T-helper 17 cell (primary cell): ENCODE results near the gene BEND6. TPM values are rescaled to one million over a fixed set of nuclear protein-coding genes. Genes with fewer than 3 reads are reported as not detected.

Source experiments
- ATAC-seq: fragments of 150-1000 bp; cut with Tn5 transposase; 2 replicates; pipeline ENCODE4 v1.10.0; 2021; ENCODE audit warnings: mild to moderate bottlenecking, moderate library complexity
- DNase-seq, 3 donors: peaks; one replicate each; pipeline versions ENCODE4 v3.0.0 to v3.0.0-alpha.2; 2020 to 2021
- H3K9me3 ChIP-seq: one replicate; pipeline ENCODE4 v1.7.0; 2013; ENCODE audit warnings: low read length, mild to moderate bottlenecking; ENCODE audit not compliant: control insufficient read depth, poor library complexity, severe bottlenecking
- H3K27ac Mint-ChIP-seq: one replicate; pipeline ENCODE4 v1.8.0; 2022; ENCODE audit warnings: mild to moderate bottlenecking, moderate library complexity, mixed read lengths
- H3K27me3 Mint-ChIP-seq: one replicate; pipeline ENCODE4 v1.8.0; 2022; ENCODE audit warnings: mixed read lengths
- H3K36me3 Mint-ChIP-seq: one replicate; pipeline ENCODE4 v1.8.0; 2022; ENCODE audit warnings: low read depth, mixed read lengths
- H3K4me1 Mint-ChIP-seq: one replicate; pipeline ENCODE4 v1.8.0; 2022; ENCODE audit warnings: mild to moderate bottlenecking, mixed read lengths
- H3K4me3 Mint-ChIP-seq: one replicate; pipeline ENCODE4 v1.8.0; 2022; ENCODE audit warnings: mild to moderate bottlenecking, moderate library complexity, mixed read lengths
- total RNA-seq, 4 donors: library from RNA in 2 of 4; stranded (reverse) in 2 of 4; gene quantifications; one replicate each; pipeline ENCODE4 v1.2.3 and lab custom pipeline; 2022 to 2026

The BEND6 gene
- not detected for total RNA-seq
- 0 reads per million in 2 donors for total RNA-seq (lab: John Stamatoyannopoulos, UW)

GRCh38 chr6:56954403-56955170 is at the start of gene BEND6:
TSS of gene BEND6 (plus strand) at chr6:56955107. CDS start at chr6:56981811, 26,704 bp downstream.
- Mint-ChIP-seq H3K27me3 (peaks cover 53% of the 10 kb centered on the region), H3K4me3 (peak within 1 kb of the TSS; percentile 96), H3K4me1 (peaks cover 13% of the 10 kb centered on the region), H3K36me3 (peaks cover 2% of the 10 kb centered on the region), H3K27ac (no peak within 1 kb of the TSS)
- DNase-seq (peak in 2 of 3 donors; percentile 11 to 13), ATAC-seq (peak; percentile 71)
- no peaks in the 10 kb centered on the region for H3K9me3 ChIP-seq

DNA sequence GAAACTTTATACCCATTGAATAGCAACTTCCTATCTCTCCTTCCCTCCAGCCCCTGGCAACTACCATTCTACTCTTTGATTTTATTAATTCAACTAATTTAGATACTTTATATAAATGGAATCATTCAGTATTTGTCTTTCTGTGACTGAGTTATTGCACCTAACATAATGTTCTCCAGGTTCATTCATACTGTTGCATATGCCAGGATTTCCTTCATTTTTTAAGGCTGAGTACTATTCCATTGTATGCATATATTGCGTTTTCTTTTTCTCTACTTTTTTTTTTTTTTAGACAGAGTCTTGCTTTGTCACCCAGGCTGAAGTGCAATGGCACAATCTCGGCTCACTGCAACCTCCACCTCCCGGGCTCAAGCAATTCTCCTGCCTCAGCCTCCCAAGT is 49.5 kb upstream of the BEND6 start:
- Mint-ChIP-seq H3K27me3 (peaks cover 40% of the 10 kb centered on the region), H3K36me3 (peaks cover 2% of the 10 kb centered on the region), H3K4me1 (peaks cover 3% of the 10 kb centered on the region), H3K4me3 (no peak overlapping the region), H3K27ac (no peak overlapping the region)
- no peaks in the 10 kb centered on the region for H3K9me3 ChIP-seq
- ATAC-seq (no peak), DNase-seq (no peak)

DNA sequence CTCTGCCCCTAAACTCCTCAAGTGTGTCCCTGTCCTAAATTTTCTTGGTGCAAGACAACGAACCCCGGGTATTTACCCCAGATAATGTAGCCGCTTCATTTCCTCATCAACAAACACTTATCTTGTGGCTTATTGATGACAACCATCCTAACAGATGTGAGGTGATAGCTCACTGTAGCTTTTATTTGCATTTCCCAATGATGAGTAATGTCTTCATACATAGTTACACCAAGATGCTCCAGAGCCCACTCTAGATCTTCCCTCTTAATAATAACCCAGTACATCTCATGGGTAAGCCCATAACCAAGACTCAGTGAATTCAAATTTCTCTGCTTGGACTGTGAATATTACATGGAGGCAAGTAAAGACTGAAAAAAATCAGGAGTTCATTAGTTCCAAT is 48.2 kb upstream of the BEND6 start:
- DNase-seq (no peak), ATAC-seq (no peak)
- no peaks in the 10 kb centered on the region for H3K9me3 ChIP-seq
- peaks cover 3% of the 10 kb centered on the region for H3K4me1 Mint-ChIP-seq
- H3K27me3 Mint-ChIP-seq: peaks cover 34% of the 10 kb centered on the region
- H3K4me3 Mint-ChIP-seq: no peak overlapping the region
- H3K36me3 Mint-ChIP-seq: peaks cover 2% of the 10 kb centered on the region
- no peak overlapping the region for H3K27ac Mint-ChIP-seq

DNA sequence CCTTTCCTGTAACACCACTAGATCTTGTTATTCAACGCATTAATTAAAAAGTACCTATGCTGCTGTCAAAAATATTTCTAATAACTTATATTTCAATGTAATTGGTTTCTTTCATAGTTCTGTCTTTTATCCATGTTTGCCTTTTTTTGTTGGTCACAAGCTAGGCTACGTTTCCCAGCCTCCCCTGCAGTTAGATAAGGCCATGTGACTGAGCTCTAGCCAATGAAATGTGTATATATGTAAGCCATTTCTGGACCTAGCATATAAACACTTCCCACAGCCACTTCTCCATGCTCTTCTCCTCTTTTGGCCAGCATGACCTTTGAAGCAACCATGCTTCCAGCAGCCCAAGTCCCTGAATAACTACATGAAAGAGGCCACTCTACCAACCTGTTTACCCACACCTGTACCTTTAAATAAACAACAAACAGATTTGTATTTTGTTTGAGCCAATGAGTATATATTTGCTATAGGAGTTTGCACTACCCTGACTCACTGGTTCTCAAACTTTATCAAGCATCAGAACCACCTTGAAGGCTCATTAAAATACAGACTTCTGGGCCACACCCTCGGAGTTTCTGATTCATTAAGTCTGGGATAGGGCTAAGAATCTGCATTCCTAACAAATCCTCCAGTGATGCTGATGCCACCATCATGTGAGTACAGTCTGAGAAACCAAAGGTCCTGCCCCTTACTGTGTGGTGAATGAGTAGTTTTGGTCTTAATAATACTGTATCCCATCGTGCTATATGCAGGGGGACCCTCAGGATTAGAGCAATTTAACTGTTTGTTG is 45.6 kb upstream of the BEND6 start:
- H3K27me3 Mint-ChIP-seq: peaks cover 28% of the 10 kb centered on the region
- no peaks in the 10 kb centered on the region for H3K9me3 ChIP-seq
- ATAC-seq (no peak), DNase-seq (no peak)
- no peak overlapping the region for H3K27ac Mint-ChIP-seq
- peaks cover 4% of the 10 kb centered on the region for H3K36me3 Mint-ChIP-seq
- no peaks in the 10 kb centered on the region for H3K4me1 Mint-ChIP-seq
- no peak overlapping the region for H3K4me3 Mint-ChIP-seq

GRCh38 chr6:56911847-56912246 is 43.1 kb upstream of the BEND6 start:
- Mint-ChIP-seq H3K4me1 (no peaks in the 10 kb centered on the region), H3K36me3 (peaks cover 2% of the 10 kb centered on the region), H3K27ac (no peak overlapping the region), H3K4me3 (no peak overlapping the region), H3K27me3 (peaks cover 15% of the 10 kb centered on the region)
- no peak for ATAC-seq
- no peak for DNase-seq
- H3K9me3 ChIP-seq: no peaks in the 10 kb centered on the region

- H3K27me3 Mint-ChIP-seq: peaks cover 10% of the 10 kb centered on the region
- H3K9me3 ChIP-seq: no peaks in the 10 kb centered on the region
- no peaks in the 10 kb centered on the region for H3K4me1 Mint-ChIP-seq
- H3K4me3 Mint-ChIP-seq: no peak overlapping the region
- no peak overlapping the region for H3K27ac Mint-ChIP-seq
- ATAC-seq: no peak
- peaks cover 2% of the 10 kb centered on the region for H3K36me3 Mint-ChIP-seq
- DNase-seq: no peak
Measured at GRCh38 chr6:56913285-56914074, 41.4 kb upstream of the BEND6 start.

GRCh38 chr6:56914798-56915658 is 39.9 kb upstream of the BEND6 start:
- no peaks in the 10 kb centered on the region for H3K27me3 Mint-ChIP-seq
- no peaks in the 10 kb centered on the region for H3K4me1 Mint-ChIP-seq
- no peak overlapping the region for H3K4me3 Mint-ChIP-seq
- H3K27ac Mint-ChIP-seq: no peak overlapping the region
- H3K9me3 ChIP-seq: no peaks in the 10 kb centered on the region
- H3K36me3 Mint-ChIP-seq: peaks cover 2% of the 10 kb centered on the region
- DNase-seq: no peak
- no peak for ATAC-seq

GRCh38 chr6:56915832-56916231 is 39.1 kb upstream of the BEND6 start:
- Mint-ChIP-seq H3K4me1 (no peaks in the 10 kb centered on the region), H3K36me3 (peaks cover 2% of the 10 kb centered on the region), H3K4me3 (no peak overlapping the region), H3K27me3 (no peaks in the 10 kb centered on the region), H3K27ac (no peak overlapping the region)
- H3K9me3 ChIP-seq: no peaks in the 10 kb centered on the region
- DNase-seq (no peak), ATAC-seq (no peak)

- Mint-ChIP-seq H3K36me3 (peaks cover 2% of the 10 kb centered on the region), H3K4me1 (no peaks in the 10 kb centered on the region), H3K27me3 (no peaks in the 10 kb centered on the region), H3K4me3 (no peak overlapping the region), H3K27ac (no peak overlapping the region)
- DNase-seq: no peak
- no peaks in the 10 kb centered on the region for H3K9me3 ChIP-seq
- ATAC-seq: no peak
Measured at GRCh38 chr6:56916849-56917551, 37.9 kb upstream of the BEND6 start.

DNA sequence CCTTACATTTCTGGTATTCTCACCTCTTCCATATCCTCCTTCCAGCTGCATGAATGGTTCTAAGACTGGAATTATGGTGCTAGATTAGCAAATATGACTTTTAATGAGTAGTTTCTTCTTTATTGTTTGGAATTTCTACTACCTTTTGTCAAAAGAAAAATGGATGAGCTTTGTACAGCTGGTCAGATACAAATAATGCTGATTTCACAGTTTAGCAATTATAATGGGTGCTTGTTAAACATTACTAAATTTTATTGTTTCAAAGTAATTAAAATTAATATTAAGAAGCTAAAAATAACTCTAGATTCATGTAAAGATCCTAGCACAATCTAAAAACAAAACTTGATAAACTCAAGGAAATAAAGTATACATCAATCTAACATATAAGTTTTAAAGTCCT is 32.3 kb upstream of the BEND6 start:
- Mint-ChIP-seq H3K27me3 (peaks cover 38% of the 10 kb centered on the region), H3K36me3 (no peaks in the 10 kb centered on the region), H3K4me3 (no peak overlapping the region), H3K27ac (no peak overlapping the region), H3K4me1 (no peaks in the 10 kb centered on the region)
- no peaks in the 10 kb centered on the region for H3K9me3 ChIP-seq
- DNase-seq: no peak
- no peak for ATAC-seq

DNA sequence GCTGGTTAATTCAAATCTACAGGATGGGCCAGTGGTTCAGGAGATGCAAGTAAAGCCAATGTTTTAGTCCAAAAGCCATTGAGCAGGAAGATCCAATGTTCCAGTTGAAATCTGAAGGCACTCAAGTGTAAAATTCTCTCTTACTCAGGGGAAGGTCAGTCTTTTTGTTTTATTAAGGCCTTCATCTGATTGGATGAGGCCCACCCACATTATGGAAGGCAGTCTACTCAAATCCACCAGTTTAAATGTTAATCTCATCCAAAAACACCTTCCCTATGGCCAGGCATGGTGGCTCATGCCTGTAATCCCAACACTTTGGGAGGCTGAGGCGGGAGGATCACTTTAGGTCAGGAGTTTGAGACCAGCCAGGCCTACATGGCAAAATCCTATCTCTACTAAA is 31.3 kb upstream of the BEND6 start:
- DNase-seq (no peak), ATAC-seq (no peak)
- H3K4me3 Mint-ChIP-seq: no peak overlapping the region
- H3K36me3 Mint-ChIP-seq: no peaks in the 10 kb centered on the region
- no peak overlapping the region for H3K27ac Mint-ChIP-seq
- no peaks in the 10 kb centered on the region for H3K4me1 Mint-ChIP-seq
- H3K9me3 ChIP-seq: no peaks in the 10 kb centered on the region
- H3K27me3 Mint-ChIP-seq: peaks cover 47% of the 10 kb centered on the region
